Aorta (tissue), 5 donors: Measurements from ENCODE around the gene ITGAX. TPM values are rescaled to one million over a fixed set of nuclear protein-coding genes. Genes with fewer than 3 reads are reported as not detected.
A peak's percentile ranks its signal among the peaks of the same experiment; 100 is the strongest.

Experiments
- ATAC-seq: fragments of 200-7000 bp; cut with Tn5 transposase; one replicate; pipeline ENCODE4 v1.9.1; 2022; ENCODE audit warnings: moderate library complexity; ENCODE audit not compliant: low FRiP score
- DNase-seq, 2 donors: peaks; one replicate each; pipeline ENCODE4 v3.0.0-alpha.2; 2020
- H3K27ac ChIP-seq, 2 donors: one replicate each; pipeline ENCODE4 v1.5.1; 2013; ENCODE audit warnings: low read length in 2 of 2, mild to moderate bottlenecking in 2 of 2, moderate library complexity in 2 of 2, control low read depth in 1 of 2, inconsistent platforms in 1 of 2, low read depth in 1 of 2
- H3K27me3 ChIP-seq, 2 donors: one replicate each; pipeline ENCODE4 v1.6.1; 2013; ENCODE audit warnings: control low read depth in 1 of 2, low read length in 1 of 2, mild to moderate bottlenecking in 1 of 2, moderate library complexity in 1 of 2; ENCODE audit not compliant: insufficient read depth in 2 of 2, control insufficient read depth in 1 of 2
- H3K36me3 ChIP-seq, 2 donors: one replicate each; pipeline ENCODE4 v1.6.1; 2013; ENCODE audit warnings: control low read depth in 1 of 2, low read length in 1 of 2, mild to moderate bottlenecking in 1 of 2; ENCODE audit not compliant: insufficient read depth in 2 of 2, control insufficient read depth in 1 of 2
- H3K4me1 ChIP-seq, 2 donors: one replicate each; pipeline ENCODE4 v1.6.1; 2013; ENCODE audit warnings: low read length in 2 of 2, control low read depth in 1 of 2, mild to moderate bottlenecking in 1 of 2, moderate library complexity in 1 of 2; ENCODE audit not compliant: insufficient read depth in 2 of 2, control insufficient read depth in 1 of 2
- H3K4me3 ChIP-seq, 2 donors: one replicate each; pipeline ENCODE4 v1.5.1; 2013; ENCODE audit warnings: low read length in 2 of 2, control low read depth in 1 of 2, mild to moderate bottlenecking in 1 of 2
- H3K9me3 ChIP-seq: one replicate; pipeline ENCODE4 v1.6.1; 2013; ENCODE audit warnings: mild to moderate bottlenecking, low read length; ENCODE audit not compliant: control insufficient read depth
- WGBS, 2 donors: extraction: QIAGEN DNeasy Blood & Tissue Kit; methylation state at CpG; one replicate each; pipeline ENCODE4 v1.1.7; 2013; 5-methylcytosine and 5-hydroxymethylcytosine counted together
- intact Hi-C, 2 donors: fragments of 100-400 bp; cut with DNase I; formaldehyde crosslinking; loops; one replicate each; pipeline versions ENCODE4 v1.14.2 to v1.15.0; 2022
- polyA plus RNA-seq, 2 donors: library from polyadenylated mRNA; stranded (reverse); fragments of 200-250 nt; gene quantifications; one replicate each; pipeline ENCODE4 v1.2.3, GENCODE V29; 2013
- total RNA-seq, 2 donors: library from RNA; stranded (reverse); fragmentation: NEBNext Ultra II Directional; extraction: Animal tissue kit (Norgen Biotek cat#: 25700); gene quantifications; one replicate each; pipeline ENCODE4 v1.2.1, GENCODE V29; 2021
- donor health status: healthy with polysubstance abuse.
- donor health status: Bipolar disorder and iron deficiency.
- donor health status: DM: no; HTN: no; CAD: no.
- donor health status: DM: no; HTN: no; CAD: no.
- donor health status: DM: yes; HTN: yes; CAD: no.

The ITGAX gene
- total and polyA plus RNA-seq, 4 donors, result 0.79 to 27.0 (median 15.1) TPM

DNA sequence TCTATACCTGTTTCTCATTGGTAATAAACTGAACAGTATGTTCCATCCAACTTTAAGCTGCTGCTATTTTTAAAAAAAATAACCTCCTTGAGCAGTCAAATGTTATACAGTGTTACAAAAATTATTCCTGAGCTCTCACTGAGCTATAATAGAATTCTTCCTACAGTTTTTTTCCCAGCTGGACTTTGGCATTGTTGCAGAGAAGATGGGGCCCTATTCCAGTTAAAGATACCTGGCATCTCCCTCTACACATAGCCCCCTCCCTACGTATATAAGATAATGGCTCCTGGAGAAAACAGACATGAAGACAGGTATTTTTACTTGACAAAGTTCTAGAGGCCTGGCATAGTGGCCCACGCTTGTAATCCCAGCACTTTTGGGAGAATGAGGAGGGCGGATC is 74.8 kb downstream of the ITGAX start:
- Histone ChIP-seq H3K27me3 (no peaks in the 10 kb centered on the region), H3K4me1 (no peaks in the 10 kb centered on the region), H3K4me3 (no peak overlapping the region), H3K9me3 (no peaks in the 10 kb centered on the region), H3K27ac (no peak overlapping the region), H3K36me3 (no peaks in the 10 kb centered on the region)
- WGBS, 2 donors, result 82 to 92% methylated on average over 3 of the region's 3 CpGs
- DNase-seq (no peak), ATAC-seq (no peak)
- intact Hi-C loops, result no loop called here

DNA sequence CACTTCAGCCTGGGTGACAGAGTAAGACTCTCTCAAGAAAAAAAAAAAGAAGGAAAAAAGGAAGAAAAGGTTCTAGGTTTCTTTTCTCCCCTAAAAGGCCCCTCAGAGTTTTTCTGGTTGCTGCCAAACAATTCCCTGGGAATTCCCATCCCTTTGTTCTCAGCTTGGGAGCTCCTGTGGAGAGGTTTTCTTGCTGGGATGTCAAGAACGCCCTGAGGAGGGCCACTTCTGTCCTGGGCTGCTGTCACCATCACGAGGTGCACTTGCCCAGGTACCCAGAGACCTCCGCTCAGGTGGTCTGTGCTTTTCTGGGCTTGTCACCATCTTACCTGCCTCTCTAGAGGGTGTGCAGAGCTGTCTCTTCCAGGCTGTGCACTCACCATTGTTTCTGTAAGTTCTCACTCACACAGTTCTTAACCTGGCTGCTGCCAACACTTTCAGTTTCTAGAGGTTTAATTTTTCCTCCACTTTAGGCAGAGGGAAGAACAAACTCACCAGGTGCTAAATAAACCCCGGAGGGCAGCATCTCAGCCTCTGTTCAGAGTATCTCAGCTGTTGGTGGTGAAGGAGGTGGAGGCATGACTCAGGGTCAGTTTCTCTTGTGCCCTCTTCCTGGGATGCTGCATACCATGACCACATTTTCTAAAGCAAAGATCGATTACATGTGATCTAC is 75.5 kb downstream of the ITGAX start:
- WGBS, 2 donors, result 55 to 65% methylated on average over 5 of the region's 5 CpGs
- Histone ChIP-seq H3K27me3 (no peaks in the 10 kb centered on the region), H3K9me3 (no peaks in the 10 kb centered on the region), H3K36me3 (no peaks in the 10 kb centered on the region), H3K4me1 (no peaks in the 10 kb centered on the region), H3K4me3 (no peak overlapping the region), H3K27ac (no peak overlapping the region)
- DNase-seq, result peak in 1 of 2 donors; percentile 15
- no peak for ATAC-seq
- intact Hi-C loops, result no loop called here

Other genes with a start within 250 kb of the ITGAX start
- gene BCKDK, start 246.8 kb upstream of the ITGAX start, total RNA-seq, result 10 to 100 TPM; 28.6 to 37.2 TPM
- 10 to 100 TPM; 16.7 to 32.0 TPM for gene BCKDK, start 246.8 kb upstream of the ITGAX start, polyA plus RNA-seq
- gene KAT8, start 237.5 kb upstream of the ITGAX start, total RNA-seq, result 10 to 100 TPM; 51.6 to 61.1 TPM
- 10 to 100 TPM; 24.3 to 65.7 TPM for gene KAT8, start 237.5 kb upstream of the ITGAX start, polyA plus RNA-seq
- not detected for gene PRSS8, start 219.4 kb upstream of the ITGAX start, total RNA-seq
- gene PRSS8, start 219.4 kb upstream of the ITGAX start, polyA plus RNA-seq, result 10 to 100 TPM in 1 of 2 donors, under 1 TPM in 1; 0.77 to 11.9 TPM
- gene PRSS36, start 205.1 kb upstream of the ITGAX start, total RNA-seq, result 1 to 10 TPM; 3.5 to 8.8 TPM
- gene PRSS36, start 205.1 kb upstream of the ITGAX start, polyA plus RNA-seq, result 1 to 10 TPM; 4.2 to 5.1 TPM
- 100 to 1,000 TPM; 243 to 254 TPM for gene FUS, start 175.0 kb upstream of the ITGAX start, total RNA-seq
- gene FUS, start 175.0 kb upstream of the ITGAX start, polyA plus RNA-seq, result 100 to 1,000 TPM in 1 of 2 donors, 10 to 100 TPM in 1; 95.7 to 329 TPM
- gene PYCARD, start 152.4 kb upstream of the ITGAX start, total RNA-seq, result 10 to 100 TPM; 13.3 to 23.9 TPM
- 10 to 100 TPM; 14.7 to 52.7 TPM for gene PYCARD, start 152.4 kb upstream of the ITGAX start, polyA plus RNA-seq
- under 1 TPM in 1 of 2 donors, not detected in 1; 0.24 TPM for gene TRIM72, start 141.1 kb upstream of the ITGAX start, total RNA-seq
- gene TRIM72, start 141.1 kb upstream of the ITGAX start, polyA plus RNA-seq, result under 1 TPM in 1 of 2 donors, not detected in 1; 0.05 TPM
- not detected for gene PYDC1, start 138.0 kb upstream of the ITGAX start, total RNA-seq
- gene PYDC1, start 138.0 kb upstream of the ITGAX start, polyA plus RNA-seq, result not detected
- gene ITGAM, start 95.2 kb upstream of the ITGAX start, total RNA-seq, result 10 to 100 TPM; 15.7 to 40.1 TPM
- 1 to 10 TPM in 1 of 2 donors, under 1 TPM in 1; 0.74 to 6.9 TPM for gene ITGAM, start 95.2 kb upstream of the ITGAX start, polyA plus RNA-seq
- under 1 TPM; 0.45 to 0.54 TPM for gene ITGAD, start 38.2 kb downstream of the ITGAX start, total RNA-seq
- under 1 TPM in 1 of 2 donors, not detected in 1; 0.63 TPM for gene ITGAD, start 38.2 kb downstream of the ITGAX start, polyA plus RNA-seq
- gene COX6A2, start 73.2 kb downstream of the ITGAX start, total RNA-seq, result 1 to 10 TPM in 1 of 2 donors, not detected in 1; 3.0 TPM
- gene COX6A2, start 73.2 kb downstream of the ITGAX start, polyA plus RNA-seq, result 10 to 100 TPM in 1 of 2 donors, not detected in 1; 10.6 TPM
- 1 to 10 TPM in 1 of 2 donors, under 1 TPM in 1; 0.68 to 1.9 TPM for gene ZNF843, start 87.6 kb downstream of the ITGAX start, total RNA-seq
- gene ZNF843, start 87.6 kb downstream of the ITGAX start, polyA plus RNA-seq, result 1 to 10 TPM in 1 of 2 donors, under 1 TPM in 1; 0.50 to 1.0 TPM
- 1 to 10 TPM; 7.9 to 9.7 TPM for gene ARMC5, start 104.3 kb downstream of the ITGAX start, total RNA-seq
- gene ARMC5, start 104.3 kb downstream of the ITGAX start, polyA plus RNA-seq, result 10 to 100 TPM in 1 of 2 donors, 1 to 10 TPM in 1; 2.1 to 14.1 TPM
- 100 to 1,000 TPM; 166 to 240 TPM for gene TGFB1I1, start 117.0 kb downstream of the ITGAX start, total RNA-seq
- 100 to 1,000 TPM; 124 to 232 TPM for gene TGFB1I1, start 117.0 kb downstream of the ITGAX start, polyA plus RNA-seq
- under 1 TPM; 0.24 to 0.65 TPM for gene SLC5A2, start 127.9 kb downstream of the ITGAX start, total RNA-seq
- 1 to 10 TPM in 1 of 2 donors, not detected in 1; 2.3 TPM for gene SLC5A2, start 127.9 kb downstream of the ITGAX start, polyA plus RNA-seq
- gene RUSF1, start 153.2 kb downstream of the ITGAX start, total RNA-seq, result 10 to 100 TPM; 50.6 to 62.4 TPM
- gene RUSF1, start 153.2 kb downstream of the ITGAX start, polyA plus RNA-seq, result 10 to 100 TPM; 15.3 to 71.7 TPM
- 1 to 10 TPM in 1 of 2 donors, not detected in 1; 4.7 TPM for gene AHSP, start 172.7 kb downstream of the ITGAX start, total RNA-seq
- gene AHSP, start 172.7 kb downstream of the ITGAX start, polyA plus RNA-seq, result not detected